ENCODE data around the gene KLHL35. TPM values are rescaled to one million over a fixed set of nuclear protein-coding genes. Genes with fewer than 3 reads are reported as not detected.
A peak's percentile ranks its signal among the peaks of the same experiment; 100 is the strongest.

KLHL35 gene
- total RNA-seq, 2 donors from 2014 or later, result 0.20 to 1.4 TPM

DNA sequence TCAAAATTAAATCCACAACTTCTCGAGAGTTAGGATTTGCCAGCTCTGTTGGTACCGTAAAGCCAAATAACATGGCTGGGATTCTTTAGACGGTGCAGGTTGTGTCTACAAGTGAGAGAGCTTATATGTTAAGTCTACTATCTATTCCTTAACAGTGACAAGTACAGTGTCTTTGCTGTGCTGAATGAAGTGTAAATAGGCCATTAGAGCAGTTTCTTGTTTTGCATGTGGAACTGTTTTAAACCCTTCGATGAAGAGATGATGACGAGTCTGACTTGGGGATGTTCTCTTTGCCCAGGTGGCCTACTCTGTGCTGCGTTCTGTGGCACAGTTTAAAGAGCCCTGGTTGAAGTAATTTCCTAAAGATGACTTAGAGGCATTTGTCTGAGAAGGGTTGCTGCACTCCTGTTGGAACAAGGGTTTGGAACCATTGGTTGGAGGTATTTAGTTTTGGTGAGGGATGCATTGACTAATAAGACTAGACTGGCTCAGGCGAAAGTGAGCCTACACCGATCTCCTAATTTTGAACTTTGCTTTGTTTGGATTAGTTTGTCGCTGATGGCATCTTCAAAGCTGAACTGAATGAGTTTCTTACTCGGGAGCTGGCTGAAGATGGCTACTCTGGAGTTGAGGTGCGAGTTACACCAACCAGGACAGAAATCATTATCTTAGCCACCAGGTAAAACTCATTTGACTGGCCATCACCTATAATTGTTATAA lies 32.7 kb downstream of the KLHL35 start:
- peak overlapping the region; percentile 74 to 76 for H3K4me3 ChIP-seq
- peaks cover 46% of the 10 kb centered on the region for H3K36me3 ChIP-seq

GRCh38 chr11:75399344-75400145 lies 33.5 kb downstream of the KLHL35 start, which contains the start of gene RPS3:
TSS of gene RPS3 (plus strand) at chr11:75399518. CDS start at chr11:75399548, 30 bp downstream.
- peak; percentile 96 for DNase-seq (ENCODE audit: low spot score)
- H3K36me3 ChIP-seq, result peaks cover 38% of the 10 kb centered on the region
- H3K4me3 ChIP-seq, result peak within 1 kb of the TSS; percentile 74 to 76
- peak in 1 of 2 donors; percentile 34 for TF ChIP-seq CTCF (IDR thresholded peaks at IDR 0.05)
- H3K9me3 ChIP-seq, result no peaks in the 10 kb centered on the region
- no peaks in the 10 kb centered on the region for H3K27me3 ChIP-seq
- H3K27ac ChIP-seq, result peak within 1 kb of the TSS; percentile 92 to 95
- H3K4me1 ChIP-seq, result peaks cover 0 to 31% of the 10 kb centered on the region in 2 donors

More for the DNA sequence above, 32.7 kb downstream of the KLHL35 start:
- Histone ChIP-seq H3K27ac (peak overlapping the region; percentile 92 to 95), H3K4me1 (peaks cover 0 to 31% of the 10 kb centered on the region in 2 donors), H3K9me3 (no peaks in the 10 kb centered on the region), H3K27me3 (no peaks in the 10 kb centered on the region)
- DNase-seq (ENCODE audit: low spot score), result no peak
- no peak for TF ChIP-seq CTCF (IDR thresholded peaks at IDR 0.05)

DNA sequence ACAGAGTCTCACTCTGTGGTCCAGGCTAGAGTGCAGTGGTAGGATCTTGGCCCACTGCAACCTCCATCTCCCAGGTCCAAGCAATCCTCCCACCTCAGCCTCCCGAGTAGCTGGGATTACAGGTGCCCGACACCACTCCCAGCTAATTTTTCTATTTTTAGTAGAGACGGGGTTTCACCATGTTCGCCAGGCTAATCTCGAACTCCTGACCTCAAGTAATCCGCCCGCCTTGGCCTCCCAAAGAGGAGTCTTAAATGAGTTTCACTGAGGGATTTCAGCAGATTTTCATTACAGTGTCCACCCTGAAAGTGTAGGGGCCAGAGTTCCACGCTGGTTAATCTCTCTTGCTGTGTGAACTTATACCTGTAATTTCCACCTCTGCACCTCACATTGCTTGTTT lies 34.1 kb downstream of the KLHL35 start:
- peaks cover 32% of the 10 kb centered on the region for H3K36me3 ChIP-seq
- H3K27ac ChIP-seq, result no peak overlapping the region
- H3K4me3 ChIP-seq, result no peak overlapping the region
- no peaks in the 10 kb centered on the region for H3K9me3 ChIP-seq
- peaks cover 0 to 31% of the 10 kb centered on the region in 2 donors for H3K4me1 ChIP-seq
- no peak for TF ChIP-seq CTCF (IDR thresholded peaks at IDR 0.05)
- DNase-seq (ENCODE audit: low spot score), result no peak
- no peaks in the 10 kb centered on the region for H3K27me3 ChIP-seq

- Histone ChIP-seq H3K4me1 (no peaks in the 10 kb centered on the region), H3K9me3 (no peaks in the 10 kb centered on the region), H3K36me3 (no peaks in the 10 kb centered on the region), H3K27ac (no peak overlapping the region), H3K4me3 (no peak overlapping the region), H3K27me3 (no peaks in the 10 kb centered on the region)
- TF ChIP-seq CTCF (IDR thresholded peaks at IDR 0.05), result no peak
- DNase-seq (ENCODE audit: low spot score), result no peak
Measured at GRCh38 chr11:75394085-75394840, 38.7 kb downstream of the KLHL35 start.

GRCh38 chr11:75389925-75390324 lies 43.1 kb downstream of the KLHL35 start:
- Histone ChIP-seq H3K4me3 (no peak overlapping the region), H3K27ac (no peak overlapping the region), H3K36me3 (no peaks in the 10 kb centered on the region), H3K4me1 (peaks cover 0 to 5% of the 10 kb centered on the region in 2 donors), H3K27me3 (no peaks in the 10 kb centered on the region), H3K9me3 (no peaks in the 10 kb centered on the region)
- DNase-seq (ENCODE audit: low spot score), result no peak
- no peak for TF ChIP-seq CTCF (IDR thresholded peaks at IDR 0.05)

All from right atrium auricular region (tissue), 2 donors.